ENCODE results near the gene MRGPRX1. TPM values are rescaled to one million over a fixed set of nuclear protein-coding genes. Genes with fewer than 3 reads are reported as not detected.
A peak's percentile ranks its signal among the peaks of the same experiment; 100 is the strongest.
"Not testable (repeated sequence)": the region's sequence is repeated elsewhere in the genome, so short reads cannot be mapped to it uniquely, and the experiment has no call there.

The MRGPRX1 gene
- total RNA-seq, 1 experiment from 2014 or later: not detected

DNA sequence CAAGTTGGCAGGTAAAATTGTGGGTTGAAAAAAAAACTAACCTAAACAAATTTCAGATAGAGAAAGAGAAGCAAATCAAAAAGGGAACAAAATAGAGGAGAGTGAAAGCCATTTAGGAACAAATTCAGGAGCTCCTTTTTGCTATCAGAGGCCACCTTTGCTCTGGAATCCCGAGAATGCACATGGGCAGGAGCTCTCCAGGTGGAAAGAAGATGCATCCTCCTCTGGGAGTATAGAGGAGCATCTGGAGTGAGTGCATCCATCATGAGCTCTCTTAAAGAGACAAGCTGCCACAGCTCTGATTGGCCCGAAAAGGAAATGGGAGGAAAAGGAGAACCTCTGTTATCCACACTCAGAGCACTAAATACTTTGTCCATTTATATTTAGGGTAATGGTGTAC is 26.3 kb downstream of the MRGPRX1 start:
- intact Hi-C loops (cut with micrococcal nuclease; ENCODE audit: unreplicated experiment): loop anchor here (1.0 kb wide), 1 partner anchor 13 kb away; no protein-coding TSS in a partner anchor
- H3K27me3 Mint-ChIP-seq (ENCODE audit: insufficient read depth, unreplicated experiment): no peaks in the 10 kb centered on the region
- DNase-seq: peak; percentile 36 to 64
- H3K36me3 ChIP-seq (ENCODE audit: control insufficient read depth, insufficient read depth, low read length): no peaks in the 10 kb centered on the region
- H3K4me1 Mint-ChIP-seq (ENCODE audit: low read depth, unreplicated experiment): peaks cover 12% of the 10 kb centered on the region
- no TSS peak for BruUV-seq (replicated peaks)
- H3K27ac Mint-ChIP-seq (ENCODE audit: unreplicated experiment): peak overlapping the region; percentile 39
- peak overlapping the region; percentile 9 for H3K4me3 Mint-ChIP-seq (ENCODE audit: unreplicated experiment)
- peaks cover 8% of the 10 kb centered on the region for H3K9me3 Mint-ChIP-seq (ENCODE audit: unreplicated experiment)
- no peaks in the 10 kb centered on the region for H3K27me3 ChIP-seq (replicated peaks; ENCODE audit: control insufficient read depth, insufficient read depth, low read length)
- no peaks in the 10 kb centered on the region for H3K36me3 Mint-ChIP-seq (ENCODE audit: insufficient read depth, unreplicated experiment)
- CTCF ChIA-PET: interaction anchor here (1.0 kb wide), 1 partner anchor 12 kb away, joined by 4 read pairs; no protein-coding TSS in a partner anchor
- TF ChIP-seq, protein P1, sequence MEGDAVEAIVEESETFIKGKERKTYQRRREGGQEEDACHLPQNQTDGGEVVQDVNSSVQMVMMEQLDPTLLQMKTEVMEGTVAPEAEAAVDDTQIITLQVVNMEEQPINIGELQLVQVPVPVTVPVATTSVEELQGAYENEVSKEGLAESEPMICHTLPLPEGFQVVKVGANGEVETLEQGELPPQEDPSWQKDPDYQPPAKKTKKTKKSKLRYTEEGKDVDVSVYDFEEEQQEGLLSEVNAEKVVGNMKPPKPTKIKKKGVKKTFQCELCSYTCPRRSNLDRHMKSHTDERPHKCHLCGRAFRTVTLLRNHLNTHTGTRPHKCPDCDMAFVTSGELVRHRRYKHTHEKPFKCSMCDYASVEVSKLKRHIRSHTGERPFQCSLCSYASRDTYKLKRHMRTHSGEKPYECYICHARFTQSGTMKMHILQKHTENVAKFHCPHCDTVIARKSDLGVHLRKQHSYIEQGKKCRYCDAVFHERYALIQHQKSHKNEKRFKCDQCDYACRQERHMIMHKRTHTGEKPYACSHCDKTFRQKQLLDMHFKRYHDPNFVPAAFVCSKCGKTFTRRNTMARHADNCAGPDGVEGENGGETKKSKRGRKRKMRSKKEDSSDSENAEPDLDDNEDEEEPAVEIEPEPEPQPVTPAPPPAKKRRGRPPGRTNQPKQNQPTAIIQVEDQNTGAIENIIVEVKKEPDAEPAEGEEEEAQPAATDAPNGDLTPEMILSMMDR (IDR thresholded peaks at IDR 0.05; ENCODE audit: insufficient read depth in 1 of 2, low read depth in 1 of 2, low read length in 1 of 2, severe bottlenecking in 1 of 2, unreplicated experiment in 1 of 2): no peak
- no peaks in the 10 kb centered on the region for H3K9me3 ChIP-seq
- POLR2A ChIA-PET: no interaction called here
- H3K4me1 ChIP-seq: peaks cover 16% of the 10 kb centered on the region
- no peak overlapping the region for H3K4me3 ChIP-seq (ENCODE audit: low read depth, low read length)

DNA sequence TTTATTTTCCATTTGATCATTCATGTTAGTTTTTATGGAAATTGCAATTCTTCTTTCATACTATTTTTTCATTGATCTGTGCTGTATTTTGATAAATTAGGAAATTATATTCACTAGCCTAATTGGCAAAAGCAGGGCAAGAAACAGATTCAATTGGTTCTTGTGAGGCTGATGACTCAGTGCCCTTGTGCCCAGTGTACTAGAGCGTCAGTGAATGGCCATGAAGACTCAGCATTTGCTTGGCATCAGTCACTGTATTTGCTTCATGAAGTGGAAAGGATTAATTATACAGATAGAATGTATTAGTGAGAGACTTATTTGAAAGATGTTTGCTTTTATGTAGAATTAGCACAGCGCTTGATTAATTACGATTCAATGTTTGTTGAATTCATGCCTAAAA is 31.8 kb downstream of the MRGPRX1 start:
- no TSS peak for BruUV-seq (replicated peaks)
- H3K4me3 Mint-ChIP-seq (ENCODE audit: unreplicated experiment): no peak overlapping the region
- H3K4me1 ChIP-seq: peaks cover 4% of the 10 kb centered on the region
- peaks cover 7% of the 10 kb centered on the region for H3K9me3 Mint-ChIP-seq (ENCODE audit: unreplicated experiment)
- H3K4me1 Mint-ChIP-seq (ENCODE audit: low read depth, unreplicated experiment): peaks cover 6% of the 10 kb centered on the region
- POLR2A ChIA-PET: no interaction called here
- no peaks in the 10 kb centered on the region for H3K27me3 Mint-ChIP-seq (ENCODE audit: insufficient read depth, unreplicated experiment)
- no peak overlapping the region for H3K27ac Mint-ChIP-seq (ENCODE audit: unreplicated experiment)
- H3K9me3 ChIP-seq: no peaks in the 10 kb centered on the region
- H3K36me3 ChIP-seq (ENCODE audit: control insufficient read depth, insufficient read depth, low read length): no peaks in the 10 kb centered on the region
- TF ChIP-seq, protein P1 (IDR thresholded peaks at IDR 0.05; ENCODE audit: insufficient read depth in 1 of 2, low read depth in 1 of 2, low read length in 1 of 2, severe bottlenecking in 1 of 2, unreplicated experiment in 1 of 2): no peak
- H3K36me3 Mint-ChIP-seq (ENCODE audit: insufficient read depth, unreplicated experiment): peaks cover 6% of the 10 kb centered on the region
- intact Hi-C loops (cut with micrococcal nuclease; ENCODE audit: unreplicated experiment): no loop called here
- H3K27me3 ChIP-seq (replicated peaks; ENCODE audit: control insufficient read depth, insufficient read depth, low read length): no peaks in the 10 kb centered on the region
- CTCF ChIA-PET: no interaction called here
- no peak for DNase-seq
- no peak overlapping the region for H3K4me3 ChIP-seq (ENCODE audit: low read depth, low read length)

DNA sequence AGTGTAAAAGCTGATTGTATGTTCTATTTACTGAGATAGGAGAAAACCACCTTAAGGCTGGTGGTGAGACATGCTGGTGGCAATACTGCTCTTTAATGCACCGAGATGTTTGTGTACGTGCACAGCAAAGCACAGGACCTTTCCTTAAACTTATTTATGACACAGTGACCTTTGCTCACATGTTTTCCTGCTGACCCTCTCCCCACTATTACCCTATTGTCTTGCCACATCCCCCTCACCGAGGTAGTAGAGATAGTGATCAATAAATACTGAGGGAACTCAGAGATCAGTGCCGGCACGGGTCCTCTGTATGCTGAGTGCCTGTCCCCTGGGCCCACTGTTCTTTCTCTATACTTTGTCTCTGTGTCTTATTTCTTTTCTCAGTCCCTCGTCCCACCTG is 38.6 kb downstream of the MRGPRX1 start:
- peaks cover 33% of the 10 kb centered on the region for H3K36me3 Mint-ChIP-seq (ENCODE audit: insufficient read depth, unreplicated experiment)
- CTCF ChIA-PET: interaction anchor here (0.8 to 1.0 kb wide), 2 partner anchors 12 to 35 kb away, joined by 4 to 5 read pairs; no protein-coding TSS in a partner anchor
- H3K27me3 ChIP-seq (replicated peaks; ENCODE audit: control insufficient read depth, insufficient read depth, low read length); POLR2A ChIA-PET; H3K27me3 Mint-ChIP-seq (ENCODE audit: insufficient read depth, unreplicated experiment); BruUV-seq (replicated peaks); DNase-seq; H3K36me3 ChIP-seq (ENCODE audit: control insufficient read depth, insufficient read depth, low read length): not testable (repeated sequence)
- peaks cover 32% of the 10 kb centered on the region for H3K4me1 Mint-ChIP-seq (ENCODE audit: low read depth, unreplicated experiment)
- peaks cover 39% of the 10 kb centered on the region for H3K9me3 Mint-ChIP-seq (ENCODE audit: unreplicated experiment)
- peaks cover 22% of the 10 kb centered on the region for H3K9me3 ChIP-seq
- peak overlapping the region; percentile 80 for H3K27ac Mint-ChIP-seq (ENCODE audit: unreplicated experiment)
- intact Hi-C loops (cut with micrococcal nuclease; ENCODE audit: unreplicated experiment): loop anchor here (1.0 to 5.0 kb wide), 6 partner anchors 13 to 72 kb away; no protein-coding TSS in a partner anchor
- H3K4me1 ChIP-seq: peaks cover 29% of the 10 kb centered on the region
- H3K4me3 Mint-ChIP-seq (ENCODE audit: unreplicated experiment): peak overlapping the region; percentile 62
- H3K4me3 ChIP-seq (ENCODE audit: low read depth, low read length): 0 out of 2 replicates have a peak overlapping the region, but pooled peaks have one; percentile 4

DNA sequence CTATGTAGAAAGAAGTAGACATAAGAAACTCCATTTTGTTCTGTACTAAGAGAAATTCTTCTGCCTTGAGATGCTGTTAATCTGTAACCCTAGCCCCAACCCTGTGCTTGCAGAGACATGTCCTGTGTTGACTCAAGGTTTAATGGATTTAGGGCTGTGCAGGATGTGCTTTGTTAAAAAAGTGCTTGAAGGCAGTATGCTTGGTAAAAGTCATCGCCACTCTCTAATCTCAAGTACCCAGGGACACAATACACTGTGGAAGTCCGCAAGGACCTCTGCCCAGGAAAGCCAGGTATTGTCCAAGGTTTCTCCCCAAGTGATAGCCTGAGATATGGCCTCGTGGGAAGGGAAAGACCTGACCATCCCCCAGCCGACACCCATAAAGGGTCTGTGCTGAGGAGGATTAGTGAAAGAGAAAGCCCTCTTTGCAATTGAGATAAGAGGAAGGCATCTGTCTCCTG is 39.0 kb downstream of the MRGPRX1 start:
- intact Hi-C loops (cut with micrococcal nuclease; ENCODE audit: unreplicated experiment): loop anchor here (1.0 to 5.0 kb wide), 6 partner anchors 13 to 72 kb away; no protein-coding TSS in a partner anchor
- H3K4me1 ChIP-seq: peaks cover 29% of the 10 kb centered on the region
- Mint-ChIP-seq H3K27ac (ENCODE audit: unreplicated experiment) (peak overlapping the region; percentile 80), H3K4me1 (ENCODE audit: low read depth, unreplicated experiment) (peaks cover 32% of the 10 kb centered on the region), H3K4me3 (ENCODE audit: unreplicated experiment) (peak overlapping the region; percentile 62), H3K36me3 (ENCODE audit: insufficient read depth, unreplicated experiment) (peaks cover 33% of the 10 kb centered on the region), H3K9me3 (ENCODE audit: unreplicated experiment) (peaks cover 44% of the 10 kb centered on the region)
- H3K27me3 Mint-ChIP-seq (ENCODE audit: insufficient read depth, unreplicated experiment); POLR2A ChIA-PET; H3K27me3 ChIP-seq (replicated peaks; ENCODE audit: control insufficient read depth, insufficient read depth, low read length); H3K36me3 ChIP-seq (ENCODE audit: control insufficient read depth, insufficient read depth, low read length); H3K4me3 ChIP-seq (ENCODE audit: low read depth, low read length); BruUV-seq (replicated peaks): not testable (repeated sequence)
- H3K9me3 ChIP-seq: peaks cover 22% of the 10 kb centered on the region
- DNase-seq: peak; percentile 91 to 97
- CTCF ChIA-PET: interaction anchor here (1.0 kb wide), 1 partner anchor 13 kb away, joined by 4 read pairs; no protein-coding TSS in a partner anchor

DNA sequence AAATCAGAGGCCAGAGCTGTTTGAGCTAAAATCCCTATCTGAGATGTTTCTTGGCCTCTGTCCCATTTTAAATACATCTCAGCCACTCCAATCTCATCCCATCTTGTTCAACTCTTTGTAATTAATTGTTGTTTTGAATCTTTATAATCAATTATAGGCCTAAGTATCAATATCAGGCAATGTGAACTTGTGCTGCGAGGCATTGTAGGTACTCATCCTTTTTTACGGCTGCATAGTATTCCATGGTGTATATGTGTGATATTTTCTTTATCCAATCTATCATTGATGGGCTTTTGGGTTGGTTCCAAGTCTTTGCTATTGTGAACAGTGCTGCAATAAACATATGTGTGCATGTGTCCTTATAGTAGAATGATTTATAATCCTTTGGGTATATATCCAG is 47.5 kb downstream of the MRGPRX1 start:
- H3K27me3 Mint-ChIP-seq (ENCODE audit: insufficient read depth, unreplicated experiment); H3K36me3 ChIP-seq (ENCODE audit: control insufficient read depth, insufficient read depth, low read length); H3K27ac Mint-ChIP-seq (ENCODE audit: unreplicated experiment); H3K4me3 ChIP-seq (ENCODE audit: low read depth, low read length); CTCF ChIA-PET; H3K4me1 ChIP-seq; H3K4me1 Mint-ChIP-seq (ENCODE audit: low read depth, unreplicated experiment); BruUV-seq (replicated peaks); H3K36me3 Mint-ChIP-seq (ENCODE audit: insufficient read depth, unreplicated experiment); H3K4me3 Mint-ChIP-seq (ENCODE audit: unreplicated experiment); POLR2A ChIA-PET; H3K27me3 ChIP-seq (replicated peaks; ENCODE audit: control insufficient read depth, insufficient read depth, low read length); DNase-seq; H3K9me3 ChIP-seq: not testable (repeated sequence)
- intact Hi-C loops (cut with micrococcal nuclease; ENCODE audit: unreplicated experiment): loop anchor here (2.0 kb wide), 1 partner anchor 47 kb away; no protein-coding TSS in a partner anchor
- peaks cover 43% of the 10 kb centered on the region for H3K9me3 Mint-ChIP-seq (ENCODE audit: unreplicated experiment)
